ENCODE data around the gene ECT2.

GRCh38 chr3:172811099-172811498 is 60.6 kb downstream of the ECT2 start:
- TF ChIP-seq GATA2 (IDR thresholded peaks at IDR 0.05; ENCODE audit: low read depth, low read length) (no peak), GATA3 (IDR thresholded peaks at IDR 0.05; ENCODE audit: low read depth, low read length) (no peak)
